Kasumi-1 (cell line): ENCODE results near the gene STEAP2.
"Not testable (repeated sequence)": the region's sequence is repeated elsewhere in the genome, so short reads cannot be mapped to it uniquely, and the experiment has no call there.

ENCODE experiments used
- DNase-seq, 2 experiments: peaks; one replicate each; lab custom pipeline; 2025; lab: John Stamatoyannopoulos, UW

Gene STEAP2

DNA sequence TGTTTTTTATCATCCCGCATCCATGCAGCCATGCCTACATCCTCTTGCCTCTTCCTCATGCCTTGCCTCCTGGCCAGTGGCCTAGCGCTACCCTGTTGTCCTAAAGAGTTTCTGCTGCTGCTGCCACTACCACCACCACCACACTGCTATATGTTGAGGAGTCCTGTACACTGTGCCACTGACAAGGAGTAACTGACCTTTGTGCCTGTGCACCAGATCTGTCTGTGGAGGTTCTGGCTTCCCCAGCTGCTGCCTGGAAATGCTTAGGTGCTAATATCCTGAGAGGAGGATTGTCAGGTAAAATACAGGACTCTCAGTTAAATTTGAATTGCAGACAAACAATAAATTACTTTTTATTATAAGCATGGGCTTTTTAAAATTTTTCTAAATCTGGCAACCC is 26.5 kb downstream of the STEAP2 start:
- no peak for DNase-seq

DNA sequence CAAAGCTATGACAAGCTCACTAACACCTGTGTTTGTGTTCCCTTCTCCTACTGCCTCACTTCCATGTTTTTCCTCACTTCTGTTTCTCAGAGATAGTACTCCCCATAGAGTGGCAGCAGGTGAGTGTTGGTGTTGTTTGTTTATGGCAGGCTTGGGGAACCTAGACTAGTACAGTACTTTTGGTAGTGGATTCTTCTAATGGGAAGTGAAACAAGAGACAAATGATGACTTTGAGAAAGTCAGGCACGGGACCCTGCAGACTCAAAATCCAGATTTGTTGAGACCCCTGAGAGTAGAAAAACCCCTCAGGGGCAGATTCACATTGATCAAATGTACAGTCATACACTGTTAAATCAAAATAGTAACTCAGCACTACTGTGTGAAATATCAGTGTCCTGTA is 27.0 kb downstream of the STEAP2 start:
- DNase-seq = no peak

DNA sequence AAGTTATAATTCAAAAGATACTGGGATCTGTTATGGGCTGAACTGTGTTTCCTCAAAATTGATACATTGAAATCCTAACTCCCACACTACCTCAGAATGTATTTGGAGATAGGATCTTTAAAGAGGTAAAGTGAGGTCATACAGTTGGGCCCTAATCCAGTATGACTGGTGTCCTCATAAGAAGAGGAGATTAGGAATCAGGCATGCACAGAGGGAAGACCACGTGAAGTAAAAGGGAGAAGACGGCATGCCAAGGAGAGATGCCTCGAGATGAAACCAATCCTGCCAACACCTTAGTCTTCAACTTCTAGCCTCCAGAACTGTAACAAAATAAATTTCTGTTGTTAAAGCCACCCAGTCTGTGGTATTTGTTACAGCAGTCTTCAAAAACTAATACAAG is 27.5 kb downstream of the STEAP2 start:
- DNase-seq = no peak

DNA sequence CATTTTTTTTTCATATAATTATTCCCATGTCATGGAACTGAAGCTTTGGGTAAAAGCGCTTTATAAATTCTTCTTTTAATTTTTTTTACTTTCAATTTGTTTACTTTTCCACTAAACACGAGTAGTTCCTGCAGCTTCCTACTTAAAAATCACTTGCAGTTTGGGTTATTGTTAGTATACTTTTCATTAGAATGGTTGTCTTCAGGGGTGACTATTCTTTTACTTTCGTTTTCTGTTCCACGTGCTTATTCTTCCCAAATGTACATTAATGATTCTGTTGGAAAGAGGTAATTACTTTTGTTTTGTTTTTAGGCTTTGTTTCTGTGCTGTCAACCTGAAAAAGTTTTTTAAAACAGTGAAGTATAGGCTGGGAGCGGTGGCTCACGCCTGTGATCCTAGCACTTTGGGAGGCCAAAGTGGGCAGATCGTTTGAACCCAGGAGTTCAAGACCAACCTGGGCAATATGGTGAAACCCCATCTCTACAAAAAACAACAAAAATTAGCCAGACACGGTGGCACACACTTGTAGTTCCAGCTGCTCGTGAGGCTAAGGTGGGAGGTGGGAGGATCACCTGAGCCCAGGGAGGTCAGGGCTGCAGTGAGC is 28.2 kb downstream of the STEAP2 start:
- no peak for DNase-seq

DNA sequence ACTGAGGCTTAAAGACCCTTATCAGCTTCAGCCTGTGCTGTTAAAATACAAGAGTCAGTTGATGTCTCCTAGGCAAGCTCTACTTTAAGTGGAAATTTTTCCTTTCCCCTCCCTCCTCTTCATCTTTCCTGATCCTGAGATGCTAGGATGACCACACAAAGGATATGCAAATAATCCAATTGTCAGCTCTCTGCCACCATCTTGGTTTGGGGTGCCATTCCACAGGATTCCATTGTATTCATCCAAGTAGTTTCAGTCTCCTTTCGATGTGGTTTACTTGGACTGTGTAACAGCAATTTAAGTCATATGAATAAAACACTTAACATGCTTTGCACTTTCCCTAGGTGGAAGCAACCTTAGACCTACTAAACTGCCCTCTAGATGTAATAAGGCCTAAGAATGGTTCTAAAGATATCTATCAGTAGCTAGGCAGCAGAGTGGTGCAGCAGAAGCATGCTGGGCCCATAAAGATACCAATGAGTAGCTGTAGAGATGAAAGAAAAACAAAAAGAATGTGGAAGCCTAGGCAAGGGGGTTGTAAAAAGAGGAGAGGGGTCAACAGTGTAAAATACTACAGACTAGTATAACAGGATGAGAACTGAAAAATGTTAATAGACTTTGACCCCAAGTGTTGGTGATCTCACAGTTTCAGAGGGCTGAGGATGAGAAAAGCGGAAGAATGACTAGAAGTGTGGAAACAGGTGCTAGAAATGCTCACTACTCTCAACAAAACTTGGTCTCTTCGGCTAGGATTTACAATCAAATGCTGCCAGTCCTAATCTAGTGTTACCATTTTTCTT is 31.0 kb downstream of the STEAP2 start:
- no peak for DNase-seq

DNA sequence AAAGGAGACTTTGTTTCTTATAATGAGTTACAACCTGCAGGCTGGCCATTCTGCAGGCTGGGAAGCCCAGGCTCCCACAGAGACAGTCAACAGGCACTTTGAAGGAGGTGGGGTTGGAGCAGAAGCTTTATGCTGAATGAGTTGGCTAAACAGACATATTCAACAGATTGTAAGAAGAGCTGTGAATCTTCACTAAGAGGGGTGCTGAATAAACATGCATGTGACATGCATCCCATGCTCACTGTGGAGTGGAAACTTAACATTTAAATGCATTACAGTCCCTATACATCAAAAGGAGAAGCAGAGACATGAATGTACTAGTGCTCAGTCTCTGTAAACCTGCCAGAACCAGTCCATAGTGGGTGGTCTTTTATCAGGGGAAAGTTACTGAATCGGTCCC is 32.0 kb downstream of the STEAP2 start:
- DNase-seq = no peak

DNA sequence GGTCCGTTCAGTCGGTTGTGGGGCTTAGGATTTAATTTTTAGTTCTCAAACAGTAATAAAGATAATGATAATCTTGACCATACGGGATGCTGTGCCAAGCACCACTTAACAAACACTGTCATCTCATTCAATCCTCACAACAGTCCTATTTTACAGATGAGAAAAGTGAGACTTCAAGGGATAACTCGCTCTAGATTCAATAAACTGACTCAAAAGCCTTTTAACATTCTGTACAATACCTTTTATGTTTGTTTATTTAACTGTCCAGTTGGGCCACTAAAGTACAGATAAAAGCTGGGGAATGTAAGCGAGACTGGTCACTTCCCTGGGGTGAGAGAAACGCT is 33.0 kb downstream of the STEAP2 start:
- no peak for DNase-seq

DNA sequence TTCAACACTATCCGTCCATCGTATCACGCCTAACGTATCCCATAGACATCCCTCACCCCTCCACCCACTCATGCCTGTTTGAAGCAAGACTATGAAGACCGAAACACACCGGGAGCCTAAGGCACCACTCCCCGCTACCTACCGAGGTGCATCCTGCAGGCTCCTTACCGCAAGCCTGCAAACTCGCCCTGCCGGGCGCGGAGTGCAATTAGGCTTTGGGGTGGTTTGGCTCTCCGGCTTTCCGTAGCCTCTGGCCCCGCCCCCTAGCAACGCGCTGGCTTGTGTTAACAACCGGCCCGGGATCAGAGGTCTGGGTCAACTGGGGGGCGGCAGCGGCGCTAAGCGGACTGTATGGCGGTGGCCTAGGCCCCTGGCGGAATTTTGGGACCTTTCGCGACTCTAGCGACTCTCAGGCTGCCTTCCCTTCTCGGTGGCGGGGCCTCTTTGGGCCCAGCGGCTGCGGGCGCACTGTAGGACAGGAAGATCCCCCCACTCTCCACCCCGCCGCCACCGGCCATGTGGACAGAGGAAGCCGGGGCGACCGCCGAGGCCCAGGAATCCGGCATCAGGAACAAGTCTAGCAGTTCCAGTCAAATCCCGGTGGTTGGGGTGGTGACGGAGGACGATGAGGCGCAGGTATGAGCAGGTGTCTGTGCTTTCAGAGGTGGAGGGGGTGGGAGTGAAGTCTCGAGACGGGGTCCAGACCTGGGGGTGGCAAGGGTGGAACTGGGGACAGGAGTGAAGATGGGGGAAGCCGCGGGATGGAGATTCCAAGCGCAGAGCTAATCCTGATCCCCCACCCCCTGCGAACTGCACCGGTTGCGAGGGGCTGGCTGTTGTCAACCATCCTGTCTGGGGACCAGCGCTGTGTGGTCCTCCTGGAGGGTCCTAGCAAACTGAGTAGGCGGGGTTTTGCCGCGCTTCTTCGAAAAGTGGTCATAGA is 33.6 kb downstream of the STEAP2 start, which contains the start of gene CFAP69:
Gene CFAP69, plus strand, starts transcription at position 266 of the 943 bp plus-strand sequence. Its CDS starts 251 bp downstream, at position 517.
- peak; percentile 12 to 27 for DNase-seq

DNA sequence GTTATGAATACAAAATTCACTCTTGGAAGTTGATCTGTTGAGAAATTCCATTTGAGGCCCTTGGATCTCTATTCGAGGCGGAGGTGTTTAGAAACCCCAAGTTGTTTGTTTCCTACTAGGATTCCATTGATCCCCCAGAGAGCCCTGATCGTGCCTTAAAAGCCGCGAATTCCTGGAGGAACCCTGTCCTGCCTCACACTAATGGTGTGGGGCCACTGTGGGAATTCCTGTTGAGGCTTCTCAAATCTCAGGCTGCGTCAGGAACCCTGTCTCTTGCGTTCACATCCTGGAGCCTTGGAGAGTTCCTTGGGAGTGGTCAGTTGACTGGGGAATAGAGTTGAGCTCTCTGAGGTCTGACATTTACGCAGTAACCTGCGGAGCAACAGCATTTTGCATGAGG is 34.6 kb downstream of the STEAP2 start:
- no peak for DNase-seq

DNA sequence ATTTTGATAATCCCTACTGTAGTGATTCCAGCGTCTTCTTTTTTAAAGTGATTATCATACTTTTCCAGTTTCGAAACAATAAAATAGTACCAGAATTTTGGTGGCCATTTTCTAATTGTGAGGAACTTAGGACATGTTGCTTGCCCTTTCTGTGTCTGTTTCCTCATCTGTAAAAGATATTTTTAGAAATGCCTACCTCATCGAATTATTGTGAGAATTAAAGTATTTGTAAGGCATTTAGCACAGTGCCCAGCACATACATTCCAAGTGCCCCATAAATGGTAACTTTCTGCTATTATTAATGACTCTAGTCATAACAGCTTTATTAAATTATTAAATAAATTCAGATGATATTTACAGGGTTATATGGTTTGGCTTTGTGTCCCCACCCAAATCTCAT is 37.2 kb downstream of the STEAP2 start:
- no peak for DNase-seq

DNA sequence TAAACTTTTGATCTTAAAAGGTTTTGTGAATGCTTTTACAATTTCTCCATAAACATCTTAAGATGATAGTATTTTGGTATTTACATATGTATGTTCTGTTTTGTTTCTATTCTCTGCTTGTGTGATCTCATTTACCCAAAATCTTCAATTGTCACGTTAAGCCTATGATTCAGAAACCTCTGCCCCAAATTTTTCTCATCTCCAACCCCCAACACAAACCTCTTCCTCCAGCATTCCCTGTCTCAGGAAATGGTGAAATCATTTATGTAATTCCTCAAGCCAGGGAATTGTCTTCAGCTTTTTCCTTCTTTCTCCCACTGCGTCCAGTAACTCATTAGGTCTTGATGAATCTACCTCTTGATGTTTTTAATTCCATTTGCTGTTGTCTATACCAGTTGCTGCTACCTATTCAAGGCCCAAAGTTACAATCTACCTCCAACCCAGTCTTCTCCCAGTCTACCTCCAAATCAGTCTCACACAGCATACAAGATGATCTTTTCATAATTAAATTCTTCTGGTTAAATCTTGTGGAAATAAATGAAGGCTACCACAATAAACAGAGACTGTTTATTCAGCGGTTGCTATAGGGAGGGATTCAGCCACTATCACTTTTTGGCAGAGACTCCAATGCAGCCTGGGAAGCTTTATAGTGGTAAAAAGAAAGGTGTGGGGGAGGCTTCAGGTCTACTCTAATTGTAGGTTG is 39.2 kb downstream of the STEAP2 start:
- no peak for DNase-seq

DNA sequence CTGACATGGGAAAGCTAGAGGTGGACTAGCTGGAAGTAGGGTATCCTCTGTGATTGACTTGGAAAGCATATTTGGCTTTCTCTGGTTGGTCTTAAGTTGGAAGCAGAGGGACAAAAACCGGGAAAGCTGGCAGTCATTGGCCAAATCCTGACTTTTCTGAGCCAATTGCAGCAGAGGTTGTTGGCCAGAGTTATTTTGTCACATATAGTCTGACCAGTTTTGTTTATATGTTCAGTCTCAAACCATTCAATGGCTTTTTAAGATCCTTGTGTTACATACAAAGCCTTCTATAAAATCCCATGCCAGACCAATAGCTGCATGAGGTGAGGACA is 39.7 kb downstream of the STEAP2 start:
- DNase-seq = no peak

DNA sequence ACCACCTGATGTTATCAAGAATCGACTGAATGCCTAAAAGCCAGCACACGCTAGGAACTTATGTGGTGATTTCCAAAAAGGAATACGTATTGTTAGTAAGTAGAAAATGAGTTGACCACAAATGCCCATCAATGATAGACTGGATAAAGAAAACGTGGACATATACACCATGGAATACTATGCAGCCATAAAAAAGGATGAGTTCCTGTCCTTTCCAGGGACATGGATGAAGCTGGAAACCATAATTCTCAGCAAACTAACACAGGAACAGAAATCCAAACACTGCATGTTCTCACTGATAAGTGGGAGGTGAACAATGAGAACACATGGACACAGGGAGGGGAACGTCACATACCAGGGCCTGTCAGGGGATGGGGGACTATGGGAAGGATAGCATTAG is 44.5 kb downstream of the STEAP2 start:
- DNase-seq = not testable (repeated sequence)

DNA sequence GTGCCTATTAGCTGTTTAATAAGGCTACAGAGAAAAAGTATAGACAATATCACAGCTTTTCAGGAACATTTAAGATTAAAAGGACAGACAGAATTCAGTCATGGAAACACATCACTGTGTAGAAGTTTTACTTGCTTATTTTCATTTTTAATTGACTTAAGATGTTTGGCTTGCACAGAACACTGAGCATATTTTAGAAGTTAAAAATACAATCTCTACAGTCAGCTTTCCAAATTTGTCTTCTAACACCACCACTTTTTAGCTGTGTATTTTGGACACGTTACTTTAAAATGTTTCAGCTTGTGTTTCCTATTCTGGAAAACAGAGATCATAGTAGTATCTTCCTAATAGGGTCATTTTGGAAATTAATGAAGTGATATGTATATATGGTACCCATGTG is 45.2 kb downstream of the STEAP2 start:
- DNase-seq = no peak

DNA sequence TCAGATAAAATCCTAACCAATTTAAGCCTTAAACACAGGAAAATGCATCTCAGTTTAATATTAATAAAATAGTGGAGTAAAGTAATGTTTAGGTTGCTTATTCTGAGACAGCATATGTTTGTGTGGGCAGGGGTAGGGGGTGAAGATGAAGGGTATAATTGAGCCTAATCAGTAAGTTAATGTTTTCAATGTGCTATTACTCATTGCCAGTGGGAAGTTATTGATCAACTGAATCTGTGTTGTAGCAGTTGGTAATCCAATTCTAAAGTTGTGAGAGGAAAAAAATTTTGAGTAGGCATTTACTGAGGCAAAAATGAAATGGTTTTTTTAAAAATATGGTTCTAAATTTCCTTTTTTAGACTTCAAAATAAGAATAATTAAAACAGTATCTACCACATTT is 49.9 kb downstream of the STEAP2 start:
- no peak for DNase-seq

DNA sequence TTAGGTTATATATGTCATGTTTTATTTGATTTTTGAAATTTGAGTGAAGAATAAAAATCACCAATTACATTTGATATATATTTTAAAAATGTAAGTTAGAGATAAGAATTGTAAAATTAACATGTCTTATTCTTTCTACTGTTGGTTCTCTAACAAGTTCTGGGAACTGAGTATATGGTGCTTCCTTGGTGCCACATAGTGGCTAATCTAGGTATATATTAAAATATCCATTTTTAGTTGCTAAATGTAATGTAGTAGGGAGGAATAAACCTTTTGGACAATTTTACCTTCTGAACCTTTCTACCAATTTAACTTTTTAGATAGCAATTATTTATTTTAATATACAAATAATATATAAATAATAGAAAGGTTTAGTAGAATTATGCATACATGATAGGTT is 50.9 kb downstream of the STEAP2 start:
- DNase-seq = peak; percentile 62 to 69

DNA sequence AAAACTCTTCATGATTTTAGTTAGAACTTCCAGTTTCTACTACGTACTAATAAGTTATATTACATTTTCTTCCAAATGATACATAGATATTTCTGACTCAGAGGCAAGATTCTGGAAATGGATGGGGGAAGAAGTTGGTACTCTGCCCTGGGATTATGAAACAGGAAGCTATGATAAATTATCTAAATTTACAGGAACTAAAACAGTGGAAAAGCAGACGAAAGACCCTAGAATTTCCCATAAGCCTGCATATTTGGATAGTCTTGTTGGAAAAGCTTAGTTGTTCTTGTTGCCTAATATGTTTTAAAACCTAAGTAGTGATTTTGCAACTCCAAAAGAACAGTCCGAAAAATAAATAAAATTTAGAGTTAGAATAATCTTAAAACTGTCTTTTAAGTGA is 55.3 kb downstream of the STEAP2 start:
- no peak for DNase-seq

DNA sequence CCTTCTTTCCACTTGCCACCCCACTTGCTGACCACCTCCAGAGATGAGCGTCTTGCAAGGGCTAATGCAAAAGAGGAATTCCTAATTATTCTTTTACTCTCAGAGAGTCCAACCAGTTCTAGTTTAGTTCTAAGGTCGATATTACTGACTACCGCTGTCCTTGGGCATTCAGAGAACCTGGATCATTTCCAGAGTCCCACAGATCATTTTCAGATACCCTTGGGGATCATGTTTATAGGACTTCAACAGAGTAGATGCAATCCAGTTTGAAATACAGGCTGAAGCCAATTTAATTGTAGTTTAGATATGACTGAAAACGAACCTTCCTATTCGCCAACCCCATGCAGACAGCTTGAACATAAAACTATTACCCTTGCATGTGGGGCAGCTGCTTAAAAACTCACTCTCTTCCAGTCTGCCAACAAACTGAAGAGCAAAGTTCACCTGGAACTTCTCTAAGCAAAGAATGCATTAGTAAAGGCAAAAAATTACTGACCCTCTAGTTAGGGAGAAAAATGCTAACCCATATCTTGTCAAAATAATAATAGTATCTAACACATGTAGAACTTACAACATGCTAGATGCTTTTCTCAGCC is 55.8 kb downstream of the STEAP2 start:
- no peak for DNase-seq

DNA sequence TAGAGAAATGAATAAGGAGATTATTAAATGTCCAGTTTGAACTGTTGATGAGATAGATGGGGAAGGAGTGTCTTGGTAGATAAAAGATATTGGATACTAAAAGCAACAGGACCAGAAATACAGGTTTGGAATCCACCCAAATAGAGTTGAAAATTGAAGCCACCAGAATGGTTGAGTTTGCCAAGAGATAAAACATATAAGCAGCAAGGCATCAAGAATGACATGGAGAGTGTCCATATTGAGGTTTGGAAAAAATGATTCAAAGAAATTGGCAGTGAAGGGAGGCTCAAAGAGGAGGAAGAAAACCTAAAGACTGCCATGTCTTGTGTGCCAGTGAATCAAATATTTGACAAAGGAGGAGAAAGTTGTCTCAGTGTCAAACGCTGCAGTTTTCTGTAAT is 57.6 kb downstream of the STEAP2 start:
- DNase-seq = no peak

DNA sequence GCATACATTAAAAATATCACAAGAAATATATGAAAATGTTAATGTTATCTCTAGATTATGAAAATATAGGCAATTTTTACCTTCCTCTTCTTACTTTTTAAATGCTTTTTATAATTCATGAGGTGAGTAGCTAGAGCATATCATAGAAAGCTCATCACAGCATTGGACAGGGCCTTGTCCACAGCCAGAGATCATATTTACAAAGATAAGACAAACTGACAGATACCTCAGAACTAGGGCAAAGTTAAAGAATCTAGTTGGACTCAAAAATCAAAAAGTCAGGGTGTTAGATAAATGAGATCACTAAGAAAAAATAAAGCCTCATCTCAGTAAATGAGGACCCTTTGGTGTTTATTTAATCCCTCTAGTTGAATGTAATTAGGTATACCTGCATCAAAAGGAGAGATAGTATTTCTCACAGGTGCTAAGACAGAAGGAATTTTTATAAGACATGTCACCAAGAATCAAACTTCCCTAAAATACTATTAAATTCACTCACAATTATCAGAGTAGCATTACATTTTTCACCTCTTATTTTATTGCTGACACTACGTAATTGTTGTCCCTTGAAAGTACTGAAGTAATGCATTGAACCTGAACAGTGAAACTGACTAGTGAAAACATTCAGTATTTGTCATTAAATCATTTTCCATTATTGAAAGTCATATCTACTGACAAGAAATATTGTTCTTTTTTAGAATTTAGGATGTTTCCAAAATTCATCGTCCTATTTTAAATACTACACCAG is 59.1 kb downstream of the STEAP2 start:
- DNase-seq = no peak

DNA sequence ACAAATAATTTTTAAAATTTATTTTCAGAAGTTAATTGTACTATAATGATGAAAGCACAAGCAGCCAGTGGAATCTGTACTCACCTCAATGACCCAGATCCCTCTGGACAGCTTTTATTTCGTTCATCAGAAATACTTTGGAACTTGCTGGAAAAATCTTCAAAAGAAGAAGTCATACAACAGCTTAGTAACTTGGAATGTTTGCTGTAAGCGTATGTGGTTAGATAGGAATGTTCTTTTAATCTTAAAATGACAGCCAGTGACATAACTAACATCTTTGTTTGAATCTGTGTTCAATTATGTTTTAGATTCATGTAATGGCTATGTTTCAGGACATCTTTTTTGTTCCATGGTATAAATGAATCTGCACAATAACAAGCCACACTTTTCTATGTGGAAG is 60.2 kb downstream of the STEAP2 start:
- no peak for DNase-seq
